GM12874 (cell line): ENCODE measurements around the gene DNAJC22.

Source experiments
- CTCF ChIP-seq: IDR thresholded peaks from 2 replicates; pipeline ENCODE4 v1.5.1; 2011; ENCODE audit warnings: low read depth, mild to moderate bottlenecking, control low read depth, low read length, moderate library complexity; ENCODE audit not compliant: insufficient read depth

Gene DNAJC22

GRCh38 chr12:49366652-49367380, 20.1 kb downstream of the DNAJC22 start:
- 0 out of 2 replicates have a peak, but pooled peaks have one; percentile 22 for TF ChIP-seq CTCF

GRCh38 chr12:49367381-49368239, 20.9 kb downstream of the DNAJC22 start, which contains the start of gene SPATS2:
TSS of gene SPATS2 (plus strand) at chr12:49367462. CDS start at chr12:49461013, 93,551 bp downstream.
- TF ChIP-seq CTCF: no peak

- TF ChIP-seq CTCF: no peak
These were observed 21.5 kb downstream of the DNAJC22 start for GRCh38 chr12:49368240-49368600.

GRCh38 chr12:49369411-49370145, 22.9 kb downstream of the DNAJC22 start:
- peak; percentile 49; the same call in 1 of the 2 replicates for TF ChIP-seq CTCF

- no peak for TF ChIP-seq CTCF
These were observed 23.9 kb downstream of the DNAJC22 start for GRCh38 chr12:49370539-49370938.

GRCh38 chr12:49375406-49375805, 28.7 kb downstream of the DNAJC22 start:
- no peak for TF ChIP-seq CTCF

GRCh38 chr12:49377386-49377785, 30.7 kb downstream of the DNAJC22 start:
- no peak for TF ChIP-seq CTCF
